ENCODE measurements around the gene KCND3.

Gene KCND3

DNA sequence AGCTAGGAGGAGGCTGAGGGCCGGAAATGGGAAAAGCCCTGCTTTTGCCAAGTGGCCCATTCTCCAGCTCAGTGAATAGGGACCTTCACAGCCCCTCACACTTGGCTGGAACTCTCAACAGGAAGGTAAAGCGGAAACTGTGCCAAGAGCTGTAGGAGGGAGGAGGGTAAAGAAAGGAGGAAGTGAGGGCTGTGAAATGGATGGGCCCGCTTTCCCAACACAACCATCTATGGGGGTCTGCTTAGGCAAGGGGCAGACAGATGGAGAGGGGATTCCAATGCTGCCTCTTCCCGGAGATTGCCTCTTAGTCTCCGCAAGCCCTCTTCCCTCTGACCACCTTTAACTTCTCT lies 255.5 kb downstream of the KCND3 start:
- no peak overlapping the region for H3K4me3 ChIP-seq (ENCODE audit: low read depth, low read length)
- no peak for DNase-seq (ENCODE audit: low read depth)
- TF ChIP-seq, protein P1, sequence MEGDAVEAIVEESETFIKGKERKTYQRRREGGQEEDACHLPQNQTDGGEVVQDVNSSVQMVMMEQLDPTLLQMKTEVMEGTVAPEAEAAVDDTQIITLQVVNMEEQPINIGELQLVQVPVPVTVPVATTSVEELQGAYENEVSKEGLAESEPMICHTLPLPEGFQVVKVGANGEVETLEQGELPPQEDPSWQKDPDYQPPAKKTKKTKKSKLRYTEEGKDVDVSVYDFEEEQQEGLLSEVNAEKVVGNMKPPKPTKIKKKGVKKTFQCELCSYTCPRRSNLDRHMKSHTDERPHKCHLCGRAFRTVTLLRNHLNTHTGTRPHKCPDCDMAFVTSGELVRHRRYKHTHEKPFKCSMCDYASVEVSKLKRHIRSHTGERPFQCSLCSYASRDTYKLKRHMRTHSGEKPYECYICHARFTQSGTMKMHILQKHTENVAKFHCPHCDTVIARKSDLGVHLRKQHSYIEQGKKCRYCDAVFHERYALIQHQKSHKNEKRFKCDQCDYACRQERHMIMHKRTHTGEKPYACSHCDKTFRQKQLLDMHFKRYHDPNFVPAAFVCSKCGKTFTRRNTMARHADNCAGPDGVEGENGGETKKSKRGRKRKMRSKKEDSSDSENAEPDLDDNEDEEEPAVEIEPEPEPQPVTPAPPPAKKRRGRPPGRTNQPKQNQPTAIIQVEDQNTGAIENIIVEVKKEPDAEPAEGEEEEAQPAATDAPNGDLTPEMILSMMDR (IDR thresholded peaks at IDR 0.05; ENCODE audit: low read depth, low read length, missing control alignments), result no peak

GRCh38 chr1:111733183-111733991 lies 256.1 kb downstream of the KCND3 start:
- no peak for DNase-seq (ENCODE audit: low read depth)
- TF ChIP-seq, protein P1 (IDR thresholded peaks at IDR 0.05; ENCODE audit: low read depth, low read length, missing control alignments), result no peak
- no peak overlapping the region for H3K4me3 ChIP-seq (ENCODE audit: low read depth, low read length)

DNA sequence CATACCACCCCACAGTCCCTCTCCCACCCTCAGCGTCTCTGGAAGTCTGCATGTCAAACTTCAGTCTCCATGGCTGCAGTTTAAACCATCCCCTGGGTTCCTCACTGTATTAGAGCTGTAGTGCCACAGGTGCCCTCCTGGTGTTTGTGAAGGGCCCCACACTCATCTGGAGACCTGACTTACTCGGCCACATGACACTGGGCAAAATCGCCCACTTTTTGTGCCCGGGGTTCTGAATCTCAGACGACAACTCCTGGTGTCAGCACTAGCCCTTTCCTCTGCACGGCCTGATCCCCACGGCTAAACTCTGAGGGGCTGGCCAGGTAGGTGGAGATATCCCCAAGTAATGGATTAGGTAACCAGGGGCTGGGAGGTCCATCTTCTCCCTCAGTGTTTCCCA lies 256.8 kb downstream of the KCND3 start:
- no peak overlapping the region for H3K4me3 ChIP-seq (ENCODE audit: low read depth, low read length)
- TF ChIP-seq, protein P1 (IDR thresholded peaks at IDR 0.05; ENCODE audit: low read depth, low read length, missing control alignments), result no peak
- no peak for DNase-seq (ENCODE audit: low read depth)

DNA sequence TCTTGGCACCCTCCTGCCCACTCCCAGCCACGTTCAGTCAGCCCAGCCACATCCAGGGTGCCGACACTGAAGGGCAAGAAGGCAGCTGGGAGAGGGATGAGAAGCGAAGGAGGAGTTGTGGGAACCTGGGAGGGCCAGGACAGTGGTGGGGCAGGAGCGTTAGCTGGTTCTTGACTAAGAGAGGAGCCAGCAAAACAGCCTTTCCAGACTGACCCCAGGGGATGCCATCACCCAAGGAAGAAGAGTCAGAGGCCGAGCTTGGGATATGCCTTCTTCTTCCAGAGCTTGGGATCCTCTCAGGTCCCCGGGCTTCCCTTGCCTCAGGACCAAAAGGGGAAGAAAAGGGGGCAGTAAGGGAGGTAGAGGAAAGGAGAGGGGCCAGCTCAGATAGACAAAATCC lies 257.5 kb downstream of the KCND3 start:
- DNase-seq (ENCODE audit: low read depth), result no peak
- H3K4me3 ChIP-seq (ENCODE audit: low read depth, low read length), result no peak overlapping the region
- TF ChIP-seq, protein P1 (IDR thresholded peaks at IDR 0.05; ENCODE audit: low read depth, low read length, missing control alignments), result no peak

DNA sequence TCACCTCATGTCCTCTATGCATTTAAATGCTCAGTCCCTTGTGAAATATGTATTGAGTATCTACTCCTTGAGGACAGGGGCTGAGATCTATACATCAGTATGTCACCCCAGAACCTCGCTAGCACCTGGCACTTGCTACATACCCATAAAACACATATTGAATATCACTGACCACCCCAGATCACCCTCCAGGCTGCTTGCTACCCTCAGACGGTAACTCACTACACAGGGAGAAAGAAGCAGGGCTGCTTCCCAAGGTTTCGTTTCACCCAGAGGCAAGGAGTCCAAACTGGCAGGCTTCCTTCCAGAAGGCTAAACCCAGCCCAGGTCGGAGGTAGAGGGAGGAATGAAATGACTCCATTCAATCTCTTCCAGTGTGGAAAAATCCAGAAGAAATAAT lies 258.8 kb downstream of the KCND3 start:
- TF ChIP-seq, protein P1 (IDR thresholded peaks at IDR 0.05; ENCODE audit: low read depth, low read length, missing control alignments), result no peak
- no peak overlapping the region for H3K4me3 ChIP-seq (ENCODE audit: low read depth, low read length)
- DNase-seq (ENCODE audit: low read depth), result no peak

DNA sequence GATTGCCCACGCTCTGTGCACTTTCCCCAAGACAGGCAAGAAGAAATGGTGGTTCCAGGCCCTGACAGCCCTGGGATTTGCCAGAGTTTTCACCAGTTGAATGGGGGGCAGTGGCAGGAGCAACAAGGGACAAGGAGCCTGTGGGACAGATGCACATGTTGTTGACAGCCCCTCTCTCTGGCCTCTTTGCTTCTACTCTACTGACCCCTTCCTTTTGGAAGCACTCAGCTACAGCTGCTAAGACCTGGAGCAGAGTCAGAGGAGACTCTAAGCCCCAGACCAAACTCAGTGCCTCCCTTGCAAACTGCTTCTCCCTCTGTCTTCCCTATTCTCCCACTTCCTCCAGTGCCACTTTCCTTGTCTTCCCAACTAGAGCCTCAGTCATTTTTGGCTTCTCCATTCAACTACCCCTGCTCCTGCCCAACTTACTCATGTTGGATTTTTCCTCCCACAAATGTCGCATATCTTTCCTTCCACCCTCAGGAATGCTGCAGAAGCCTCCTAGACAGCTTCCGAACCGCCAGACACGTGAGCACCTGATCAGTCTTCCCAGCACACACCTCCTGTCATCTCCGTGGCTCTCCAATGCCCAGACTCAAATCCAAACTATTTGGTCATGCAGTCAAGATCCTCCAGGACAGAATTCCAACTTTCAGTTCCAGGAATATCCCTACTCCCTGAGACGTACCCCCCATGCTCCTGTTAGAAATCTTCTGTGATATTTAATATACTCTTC lies 259.4 kb downstream of the KCND3 start:
- H3K4me3 ChIP-seq (ENCODE audit: low read depth, low read length), result no peak overlapping the region
- no peak for DNase-seq (ENCODE audit: low read depth)
- TF ChIP-seq, protein P1 (IDR thresholded peaks at IDR 0.05; ENCODE audit: low read depth, low read length, missing control alignments), result no peak
